Neural cell (in vitro differentiated cells): ENCODE data around the gene SPI1. TPM values are rescaled to one million over a fixed set of nuclear protein-coding genes. Genes with fewer than 3 reads are reported as not detected.

Source experiments
- H2AFZ ChIP-seq: fragments of 200-600, 300-800 bp; sonication (generic), shearing (Covaris generic); 2 replicates; pipeline ENCODE4 v1.6.0; 2014; ENCODE audit warnings: low read depth, mild to moderate bottlenecking, antibody characterized with exemption, low read length, moderate library complexity
- H3F3A ChIP-seq: fragments of 200-600 bp; shearing (Covaris generic); 2 replicates; pipeline ENCODE4 v1.6.1; 2016; ENCODE audit warnings: mild to moderate bottlenecking, moderate library complexity, mixed read lengths, antibody characterized with exemption, low read length; ENCODE audit not compliant: insufficient read depth, poor library complexity, severe bottlenecking
- H3K27ac ChIP-seq: fragments of 200-600, 300-800 bp; sonication (generic), shearing (Covaris generic); 2 replicates; pipeline ENCODE4 v1.5.1; 2014; ENCODE audit warnings: mild to moderate bottlenecking, low read length, moderate library complexity
- H3K27me3 ChIP-seq: fragments of 300-800, 200-600 bp; sonication (generic), shearing (Covaris generic); 2 replicates; pipeline ENCODE4 v1.6.0; 2014; ENCODE audit warnings: mild to moderate bottlenecking, low read depth, low read length, moderate library complexity; ENCODE audit not compliant: insufficient read depth
- H3K36me3 ChIP-seq: fragments of 300-800, 200-600 bp; sonication (generic), shearing (Covaris generic); 2 replicates; pipeline ENCODE4 v1.5.1; 2014; ENCODE audit warnings: mild to moderate bottlenecking, antibody characterized with exemption, low read length, moderate library complexity; ENCODE audit not compliant: insufficient read depth
- H3K4me2 ChIP-seq: fragments of 300-800, 200-600 bp; sonication (generic), shearing (Covaris generic); 2 replicates; pipeline ENCODE4 v1.6.0; 2014; ENCODE audit warnings: mild to moderate bottlenecking, low read length
- H3K4me3 ChIP-seq: fragments of 300-800, 200-600 bp; sonication (generic), shearing (Covaris generic); 2 replicates; pipeline ENCODE4 v1.5.1; 2014; ENCODE audit warnings: mild to moderate bottlenecking, low read length, moderate library complexity
- H3K79me2 ChIP-seq: fragments of 200-600 bp; shearing (Covaris generic); replicated peaks from 2 replicates; pipeline ENCODE4 v1.6.0; 2014; ENCODE audit warnings: mild to moderate bottlenecking, low read length, moderate library complexity; ENCODE audit not compliant: insufficient read depth
- H3K9ac ChIP-seq: fragments of 300-800, 200-600 bp; sonication (generic), shearing (Covaris generic); 2 replicates; pipeline ENCODE4 v1.6.1; 2016; ENCODE audit warnings: mild to moderate bottlenecking, low read length, mixed read lengths
- H3K9me2 ChIP-seq: fragments of 200-600 bp; shearing (Covaris generic); 2 replicates; pipeline ENCODE4 v1.6.1; 2016; ENCODE audit warnings: mild to moderate bottlenecking, low read length, mixed read lengths; ENCODE audit not compliant: insufficient read depth
- H3K9me3 ChIP-seq: fragments of 200-600, 300-800 bp; sonication (generic), shearing (Covaris generic); 2 replicates; pipeline ENCODE4 v1.6.1; 2016; ENCODE audit warnings: mild to moderate bottlenecking, mixed run types, low read length, moderate library complexity, mixed read lengths
- H4K20me1 ChIP-seq: fragments of 200-600 bp; shearing (Covaris generic); 2 replicates; pipeline ENCODE4 v1.6.1; 2016; ENCODE audit warnings: mild to moderate bottlenecking, mixed run types; ENCODE audit not compliant: insufficient read depth
- CTCF ChIP-seq: fragments of 450-650 bp; IDR thresholded peaks from 2 replicates; pipeline ENCODE4 v1.5.1; 2014; ENCODE audit warnings: antibody characterized with exemption, mild to moderate bottlenecking, moderate library complexity; ENCODE audit not compliant: poor library complexity, severe bottlenecking
- EP300 ChIP-seq: fragments of 450-650 bp; conservative IDR thresholded peaks from 2 replicates; pipeline ENCODE4 v1.6.1; 2014; ENCODE audit warnings: antibody characterized with exemption, mild to moderate bottlenecking, moderate library complexity; ENCODE audit not compliant: poor library complexity, severe bottlenecking
- EZH2 ChIP-seq: fragments of 200-600, 300-800 bp; shearing (Covaris generic), sonication (generic); IDR thresholded peaks from 2 replicates; pipeline ENCODE4 v1.6.1; 2014; ENCODE audit warnings: antibody characterized with exemption, low read length, borderline replicate concordance, mild to moderate bottlenecking; ENCODE audit not compliant: insufficient read depth, poor library complexity, severe bottlenecking
- MXI1 ChIP-seq: fragments of 450-650 bp; conservative IDR thresholded peaks from 2 replicates; pipeline ENCODE4 v1.6.1; 2014; ENCODE audit warnings: antibody characterized with exemption, mild to moderate bottlenecking; ENCODE audit not compliant: poor library complexity, severe bottlenecking
- POLR2AphosphoS5 ChIP-seq: IDR thresholded peaks from 2 replicates; pipeline ENCODE4 v1.6.1; 2012
- RAD21 ChIP-seq: fragments of 450-650 bp; conservative IDR thresholded peaks from 2 replicates; pipeline ENCODE4 v1.6.1; 2014; ENCODE audit warnings: antibody characterized with exemption, mild to moderate bottlenecking, moderate library complexity
- REST ChIP-seq: IDR thresholded peaks from 2 replicates; pipeline ENCODE4 v1.6.1; 2012; ENCODE audit warnings: borderline replicate concordance
- SMC3 ChIP-seq: fragments of 450-650 bp; conservative IDR thresholded peaks from 2 replicates; pipeline ENCODE4 v1.6.1; 2014; ENCODE audit warnings: antibody characterized with exemption, mild to moderate bottlenecking, moderate library complexity; ENCODE audit not compliant: poor library complexity
- TAF1 ChIP-seq: IDR thresholded peaks from 2 replicates; pipeline ENCODE4 v1.6.1; 2012; ENCODE audit warnings: low read depth
- polyA plus RNA-seq: library from polyadenylated mRNA; depleted of rRNA; stranded (reverse); fragments of >200 nt; gene quantifications from 2 replicates; pipeline ENCODE4 v1.2.3, GENCODE V29; 2014

SPI1 gene
- polyA plus RNA-seq, 1 donor from 2014 or later: not detected

GRCh38 chr11:47329431-47329986 is 48.8 kb downstream of the SPI1 start:
- no peak overlapping the region for H3K9ac ChIP-seq

More at GRCh38 chr11:47329431-47329986, 48.8 kb downstream of the SPI1 start:
- H3K9me2 ChIP-seq: no peaks in the 10 kb centered on the region
- H3F3A ChIP-seq: no peaks in the 10 kb centered on the region
- no peaks in the 10 kb centered on the region for H3K36me3 ChIP-seq
- no peaks in the 10 kb centered on the region for H3K79me2 ChIP-seq
- H3K27ac ChIP-seq: no peak overlapping the region
- no peak overlapping the region for H3K4me3 ChIP-seq
- H4K20me1 ChIP-seq: no peaks in the 10 kb centered on the region
- TF ChIP-seq REST (no peak), EP300 (no peak), CTCF (no peak), POLR2AphosphoS5 (no peak), MXI1 (no peak), SMC3 (no peak), EZH2 (no peak), TAF1 (no peak), RAD21 (no peak)
- no peak overlapping the region for H2AFZ ChIP-seq
- no peaks in the 10 kb centered on the region for H3K27me3 ChIP-seq
- no peaks in the 10 kb centered on the region for H3K9me3 ChIP-seq
- no peak overlapping the region for H3K4me2 ChIP-seq
